ENCODE data around the gene FBP1. TPM values are rescaled to one million over a fixed set of nuclear protein-coding genes. Genes with fewer than 3 reads are reported as not detected.

The FBP1 gene
- total RNA-seq, 1 experiment from 2014 or later: 1.9 TPM

GRCh38 chr9:94568972-94569712 lies 70.2 kb downstream of the FBP1 start:
- no peak for DNase-seq
- H2BK20ac ChIP-seq (ENCODE audit: low read depth, low read length, poor library complexity, severe bottlenecking): no peak overlapping the region
- H2BK5ac ChIP-seq (ENCODE audit: insufficient read length, low read length): no peak overlapping the region
- no peak overlapping the region for H3K9ac ChIP-seq (ENCODE audit: extremely low read depth, insufficient read length, low read length)
- Mint-ChIP-seq H3K4me1 (peaks cover 15% of the 10 kb centered on the region in 2 experiments), H3K27ac (peak overlapping the region in 1 of 3 experiments; percentile 48; a peak in 1 of 7 replicates), H3K4me3 (no peak overlapping the region), H3K36me3 (ENCODE audit: insufficient read depth in 1 of 3, low read depth in 3 of 3) (peaks cover 2 to 5% (median 3%) of the 10 kb centered on the region in 3 experiments; a peak in 6 of 7 replicates), H3K27me3 (ENCODE audit: low read depth) (peaks cover 14% of the 10 kb centered on the region), H3K9me3 (no peaks in the 10 kb centered on the region; a peak in 2 of 5 replicates)
- no peak overlapping the region for H2BK120ac ChIP-seq (ENCODE audit: low read depth, low read length, poor library complexity, severe bottlenecking)
- H2AK5ac ChIP-seq (ENCODE audit: insufficient read length, low read length): no peak overlapping the region
- no peaks in the 10 kb centered on the region for H3K9me3 ChIP-seq (ENCODE audit: control insufficient read depth, low read depth, low read length)
- no peak overlapping the region for H4K5ac ChIP-seq (ENCODE audit: insufficient read length, low read depth, low read length)
- no peak overlapping the region for H2BK15ac ChIP-seq (ENCODE audit: low read depth, low read length)
- H3K27me3 ChIP-seq (ENCODE audit: insufficient read depth, low read length): no peaks in the 10 kb centered on the region
- H4K20me1 ChIP-seq (ENCODE audit: control insufficient read depth, insufficient read depth, insufficient read length): no peaks in the 10 kb centered on the region
- no peaks in the 10 kb centered on the region for H3K79me2 ChIP-seq (ENCODE audit: insufficient read depth, low read length)
- H3K23me2 ChIP-seq (ENCODE audit: insufficient read length, low read depth, low read length, poor library complexity, severe bottlenecking): no peaks in the 10 kb centered on the region
- H4K8ac ChIP-seq (replicated peaks; ENCODE audit: insufficient read length, low read depth, low read length): no peak overlapping the region
- no peak overlapping the region for H3K4ac ChIP-seq (ENCODE audit: low read depth, low read length)
- TF ChIP-seq CTCF (conservative IDR thresholded peaks at IDR 0.05): no peak
- no peak overlapping the region for H3K4me2 ChIP-seq (ENCODE audit: insufficient read depth, insufficient read length, low read length)
- no peak overlapping the region for H3K27ac ChIP-seq (ENCODE audit: insufficient read length, low read depth, low read length)
- H3K23ac ChIP-seq (ENCODE audit: insufficient read length, low read depth, low read length): no peak overlapping the region
- H3K56ac ChIP-seq (ENCODE audit: insufficient read length, low read depth, low read length): no peak overlapping the region
- H2AFZ ChIP-seq (ENCODE audit: low read length): no peak overlapping the region
- no peak overlapping the region for H4K91ac ChIP-seq (ENCODE audit: insufficient read length, low read depth, low read length)
- H3K4me1 ChIP-seq (ENCODE audit: insufficient read depth, low read length): no peaks in the 10 kb centered on the region; the same call in 1 of the 2 replicates
- H2BK12ac ChIP-seq (ENCODE audit: insufficient read length, low read depth, low read length): no peak overlapping the region
- H3T11ph ChIP-seq (ENCODE audit: low read length): no peak overlapping the region
- no CpG with 5 or more reads among the region's 17 CpGs for WGBS (ENCODE audit: extremely low coverage, insufficient read length, low lambda C conversion rate)
- no peak overlapping the region for H3K14ac ChIP-seq (ENCODE audit: insufficient read depth, low read length)
- H3K79me1 ChIP-seq (ENCODE audit: insufficient read depth, low read depth, low read length, poor library complexity, severe bottlenecking): no peaks in the 10 kb centered on the region
- H3K18ac ChIP-seq (ENCODE audit: insufficient read length, low read depth, low read length): no peak overlapping the region

All from H9 (cell line).